Occipital lobe (tissue), 2 donors: Measurements from ENCODE around the gene ADAMTS17. TPM values are rescaled to one million over a fixed set of nuclear protein-coding genes. Genes with fewer than 3 reads are reported as not detected.

Experiments
- DNase-seq: peaks from one replicate; lab custom pipeline; 2025; lab: John Stamatoyannopoulos, UW
- total RNA-seq: library from RNA; depleted of rRNA; stranded (reverse); fragments of >200 nt; gene quantifications from one replicate; pipeline ENCODE4 v1.2.3, GENCODE V29; 2014

The ADAMTS17 gene
- total RNA-seq, 1 donor from 2014 or later = 5.1 TPM

GRCh38 chr15:100134586-100134985 lies 207.2 kb downstream of the ADAMTS17 start:
- DNase-seq = no peak

- no peak for DNase-seq
Measured at GRCh38 chr15:100134089-100134583, 207.6 kb downstream of the ADAMTS17 start.

GRCh38 chr15:100133001-100133400 lies 208.8 kb downstream of the ADAMTS17 start:
- DNase-seq = no peak

- no peak for DNase-seq
Measured at GRCh38 chr15:100132309-100132708, 209.5 kb downstream of the ADAMTS17 start.

- no peak for DNase-seq
Measured at GRCh38 chr15:100131321-100132224, 210.2 kb downstream of the ADAMTS17 start.

GRCh38 chr15:100129677-100130076 lies 212.1 kb downstream of the ADAMTS17 start:
- DNase-seq = no peak

- no peak for DNase-seq
Measured at GRCh38 chr15:100125401-100126191, 216.2 kb downstream of the ADAMTS17 start.

- no peak for DNase-seq
Measured at GRCh38 chr15:100124936-100125335, 216.8 kb downstream of the ADAMTS17 start.

- DNase-seq = no peak
Measured at GRCh38 chr15:100124361-100124760, 217.4 kb downstream of the ADAMTS17 start.

- no peak for DNase-seq
Measured at GRCh38 chr15:100123611-100124010, 218.2 kb downstream of the ADAMTS17 start.

GRCh38 chr15:100121285-100121684 lies 220.5 kb downstream of the ADAMTS17 start:
- no peak for DNase-seq

- DNase-seq = no peak
Measured at GRCh38 chr15:100120111-100120510, 221.7 kb downstream of the ADAMTS17 start.

- no peak for DNase-seq
Measured at GRCh38 chr15:100118546-100118945, 223.2 kb downstream of the ADAMTS17 start.

- DNase-seq = no peak
Measured at GRCh38 chr15:100116416-100117190, 225.2 kb downstream of the ADAMTS17 start.

- DNase-seq = no peak
Measured at GRCh38 chr15:100115711-100116090, 226.1 kb downstream of the ADAMTS17 start.

- DNase-seq = no peak
Measured at GRCh38 chr15:100115066-100115710, 226.6 kb downstream of the ADAMTS17 start.

GRCh38 chr15:100114571-100114970 lies 227.2 kb downstream of the ADAMTS17 start:
- no peak for DNase-seq

- no peak for DNase-seq
Measured at GRCh38 chr15:100114100-100114499, 227.7 kb downstream of the ADAMTS17 start.

GRCh38 chr15:100113351-100114080 lies 228.3 kb downstream of the ADAMTS17 start:
- DNase-seq = no peak

- no peak for DNase-seq
Measured at GRCh38 chr15:100112636-100113305, 229.0 kb downstream of the ADAMTS17 start.
